HepG2 (cell line): ENCODE results near the gene STAB2. TPM values are rescaled to one million over a fixed set of nuclear protein-coding genes. Genes with fewer than 3 reads are reported as not detected.

ENCODE experiments used
- ELF4 ChIP-seq: sonication (generic); formaldehyde crosslinking; IDR thresholded peaks from 2 replicates; pipeline ENCODE4 v1.5.0; 2020; ENCODE audit warnings: missing genetic modification reagents, mild to moderate bottlenecking, moderate library complexity, borderline replicate concordance
- FOXC1 ChIP-seq: sonication (generic); formaldehyde crosslinking; IDR thresholded peaks from 2 replicates; pipeline ENCODE4 v1.8.0; 2022; ENCODE audit warnings: mild to moderate bottlenecking, missing genetic modification reagents, borderline replicate concordance
- PRPF4 ChIP-seq: fragments of 200-400 bp; formaldehyde crosslinking; IDR thresholded peaks from 2 replicates; pipeline ENCODE4 v1.6.1; 2016; ENCODE audit warnings: low read length, low read depth; ENCODE audit not compliant: poor library complexity, severe bottlenecking
- TRAFD1 ChIP-seq: sonication (generic); formaldehyde crosslinking; IDR thresholded peaks from 2 replicates; pipeline ENCODE4 v1.5.1; 2020; ENCODE audit warnings: missing genetic modification reagents, mild to moderate bottlenecking, borderline replicate concordance
- ZBTB33 ChIP-seq: sonication (generic); formaldehyde crosslinking; IDR thresholded peaks from 2 replicates; pipeline ENCODE4 v1.4.0; 2020; ENCODE audit warnings: missing genetic modification reagents
- ZFAT ChIP-seq: sonication (generic); formaldehyde crosslinking; conservative IDR thresholded peaks from 2 replicates; pipeline ENCODE4 v1.8.1; 2023; ENCODE audit warnings: missing genetic modification reagents, inconsistent platforms
- ZNF609 ChIP-seq: sonication (generic); formaldehyde crosslinking; IDR thresholded peaks from 2 replicates; pipeline ENCODE4 v1.4.0; 2020; ENCODE audit warnings: mild to moderate bottlenecking, missing genetic modification reagents, borderline replicate concordance
- ZNF615 ChIP-seq: sonication (generic); formaldehyde crosslinking; IDR thresholded peaks from 2 replicates; pipeline ENCODE4 v1.5.0; 2020; ENCODE audit warnings: mild to moderate bottlenecking, missing genetic modification reagents, borderline replicate concordance
- ZSCAN22 ChIP-seq: sonication (generic); formaldehyde crosslinking; IDR thresholded peaks from 2 replicates; pipeline ENCODE4 v1.4.0; 2020; ENCODE audit warnings: mild to moderate bottlenecking, missing genetic modification reagents
- polyA plus RNA-seq, 8 experiments: library from polyadenylated mRNA; depleted of rRNA in 3 of 8; stranded (reverse) in 7 of 8; unstranded in 1 of 8; fragments of >200 nt; fragmentation: Illumina TruSeq in 4 of 8; extraction: Trizol in 4 of 8; gene quantifications; 2 replicates each; pipeline versions ENCODE4 v1.2.1 to v1.2.3, GENCODE V29; 2011 to 2016; ENCODE audit warnings: low read depth in 4 of 8, missing spikeins in 1 of 8, mixed read lengths in 1 of 8; ENCODE audit not compliant: insufficient read depth in 1 of 8
- total RNA-seq, 5 experiments: library from RNA; depleted of rRNA; stranded (reverse); fragments of >200 nt; fragmentation: Illumina TruSeq; extraction: Trizol; gene quantifications; 2 replicates each; pipeline ENCODE4 v1.2.3, GENCODE V29; 2016; ENCODE audit warnings: low read depth in 1 of 5

Gene STAB2
- total and polyA plus RNA-seq, 2 of the 13 experiments (the other 11 are each of a cell fraction or from before 2014, with no cell fraction given), result not detected

DNA sequence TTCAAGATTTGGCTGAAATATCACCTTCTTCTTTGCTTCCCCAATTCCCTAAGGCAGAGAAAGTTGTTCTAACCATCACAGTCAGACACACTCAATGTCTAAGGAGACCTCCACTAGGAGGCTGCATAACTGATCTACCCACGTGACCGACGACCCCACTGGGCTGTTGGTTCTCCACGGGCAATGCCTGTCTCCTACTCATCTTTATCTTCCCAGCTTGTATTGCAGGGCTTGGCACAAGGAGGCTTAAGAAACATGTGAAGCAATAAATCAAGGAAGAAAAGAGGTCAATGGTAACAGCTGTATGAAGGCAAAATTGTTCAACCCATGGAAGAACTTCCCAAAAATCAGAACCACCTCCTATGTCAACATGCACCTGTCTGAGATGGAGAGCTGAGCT lies 226.9 kb downstream of the STAB2 start (continued):
- TF ChIP-seq ZNF609 (CRISPR knock-in tag) (no peak), ZNF615 (CRISPR knock-in tag) (no peak), ELF4 (CRISPR knock-in tag) (no peak), ZFAT (CRISPR knock-in tag) (no peak), PRPF4 (no peak), ZBTB33 (CRISPR knock-in tag) (no peak), FOXC1 (no peak), ZSCAN22 (CRISPR knock-in tag) (no peak), TRAFD1 (CRISPR knock-in tag) (no peak)
